Colon (tissue), 2 donors: ENCODE data around the gene TIMP4.

Experiments used
- FAIRE-seq: peaks from 2 replicates; lab custom pipeline; 2012; peaks lifted over from hg19 to GRCh38; lab: Jason Lieb, UNC
- donor health status: control.
- donor health status: control.

TIMP4 gene

GRCh38 chr3:12147049-12147780 is 11.5 kb downstream of the TIMP4 start:
- FAIRE-seq = no peak

GRCh38 chr3:12143949-12144504 is 14.7 kb downstream of the TIMP4 start:
- no peak for FAIRE-seq

- no peak for FAIRE-seq
Observed at GRCh38 chr3:12142476-12142875, 16.2 kb downstream of the TIMP4 start.

GRCh38 chr3:12141350-12141749 is 17.4 kb downstream of the TIMP4 start:
- no peak for FAIRE-seq

GRCh38 chr3:12139111-12139511 is 19.6 kb downstream of the TIMP4 start:
- FAIRE-seq = no peak

GRCh38 chr3:12138044-12138443 is 20.7 kb downstream of the TIMP4 start:
- no peak for FAIRE-seq

- FAIRE-seq = no peak
Observed at GRCh38 chr3:12136371-12136770, 22.3 kb downstream of the TIMP4 start.

GRCh38 chr3:12135029-12135657 is 23.6 kb downstream of the TIMP4 start:
- no peak for FAIRE-seq

- no peak for FAIRE-seq
Observed at GRCh38 chr3:12132881-12133280, 25.8 kb downstream of the TIMP4 start.

GRCh38 chr3:12131351-12132090 is 27.2 kb downstream of the TIMP4 start:
- FAIRE-seq = no peak

- no peak for FAIRE-seq
Observed at GRCh38 chr3:12127391-12127790, 31.3 kb downstream of the TIMP4 start.

- no peak for FAIRE-seq
Observed at GRCh38 chr3:12125772-12126171, 32.9 kb downstream of the TIMP4 start.

GRCh38 chr3:12121466-12121865 is 37.2 kb downstream of the TIMP4 start:
- no peak for FAIRE-seq

- no peak for FAIRE-seq
Observed at GRCh38 chr3:12120374-12121140, 38.2 kb downstream of the TIMP4 start.

GRCh38 chr3:12117473-12117872 is 41.2 kb downstream of the TIMP4 start:
- FAIRE-seq = no peak

- no peak for FAIRE-seq
Observed at GRCh38 chr3:12116870-12117269, 41.8 kb downstream of the TIMP4 start.

- FAIRE-seq = no peak
Observed at GRCh38 chr3:12115849-12116248, 42.9 kb downstream of the TIMP4 start.

- FAIRE-seq = no peak
Observed at GRCh38 chr3:12115104-12115503, 43.6 kb downstream of the TIMP4 start.

GRCh38 chr3:12114251-12114650 is 44.5 kb downstream of the TIMP4 start:
- FAIRE-seq = no peak

GRCh38 chr3:12107071-12107713 is 51.5 kb downstream of the TIMP4 start:
- no peak for FAIRE-seq
